Activated CD8-positive, alpha-beta memory T cell treated with anti-CD3 and anti-CD28 coated beads for 1 hour (primary cell): ENCODE measurements around the gene DDX49.
"Not testable (repeated sequence)": the region's sequence is repeated elsewhere in the genome, so short reads cannot be mapped to it uniquely, and the experiment has no call there.

Experiments
- DNase-seq, 2 donors: peaks; one replicate each; pipeline ENCODE4 v3.0.0-alpha.2; 2020; ENCODE audit warnings: low read depth in 1 of 2; ENCODE audit errors: extremely low read depth in 1 of 2

The DDX49 gene

DNA sequence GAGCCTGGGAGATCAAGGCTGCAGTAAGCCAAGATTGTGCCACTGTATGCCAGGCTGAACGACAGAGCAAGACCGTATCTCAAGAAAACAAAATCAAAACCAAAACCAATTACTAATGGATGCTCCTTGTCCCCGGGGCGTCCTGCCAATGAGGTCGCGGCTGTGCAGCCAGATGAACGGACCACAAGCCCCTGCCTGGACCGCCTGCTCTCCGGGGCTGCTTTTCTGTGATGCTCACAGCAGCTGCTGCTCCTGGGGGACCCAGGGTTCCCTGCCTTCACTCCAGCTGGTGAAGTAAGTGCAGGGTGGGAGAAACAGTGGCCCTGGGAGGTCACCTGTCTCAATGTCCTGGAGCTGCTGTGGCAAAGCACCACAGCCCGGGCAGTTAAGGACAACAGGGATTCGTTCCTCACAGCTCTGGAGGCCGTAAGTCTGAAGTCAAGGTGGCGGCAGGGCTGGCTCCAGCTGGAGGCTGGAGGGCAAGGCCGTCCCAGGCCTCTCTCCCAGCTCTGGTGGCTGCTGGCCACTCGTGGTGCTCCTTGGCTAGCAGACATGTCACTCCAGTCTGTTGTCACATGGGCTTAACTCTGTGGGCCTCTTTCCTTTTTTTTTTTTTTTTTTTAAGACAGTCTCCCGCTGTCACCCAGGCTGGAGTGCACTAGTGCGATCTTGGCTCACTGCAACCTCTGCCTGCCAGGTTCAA, 10.4 kb upstream of the DDX49 start:
- DNase-seq: no peak

DNA sequence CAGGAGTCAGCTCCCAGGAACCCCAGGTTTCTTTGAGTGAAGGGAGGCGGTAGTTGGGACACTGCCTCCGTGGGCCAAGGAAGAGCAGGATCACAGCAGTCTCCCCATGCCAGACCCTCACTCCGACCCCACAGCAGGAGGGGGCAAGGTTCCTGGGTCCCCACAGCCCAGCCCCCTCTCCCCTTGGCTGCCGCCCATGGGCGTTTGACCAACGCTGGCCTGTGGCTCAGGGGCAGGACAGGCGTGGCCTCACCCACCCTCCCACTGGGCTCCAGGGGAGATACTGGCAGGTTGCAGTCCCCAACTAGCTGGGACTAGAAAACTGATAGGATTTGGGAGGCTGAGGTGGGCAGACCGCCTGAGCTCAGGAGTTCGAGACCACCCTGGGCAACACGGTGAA, 9.5 kb upstream of the DDX49 start:
- no peak for DNase-seq

DNA sequence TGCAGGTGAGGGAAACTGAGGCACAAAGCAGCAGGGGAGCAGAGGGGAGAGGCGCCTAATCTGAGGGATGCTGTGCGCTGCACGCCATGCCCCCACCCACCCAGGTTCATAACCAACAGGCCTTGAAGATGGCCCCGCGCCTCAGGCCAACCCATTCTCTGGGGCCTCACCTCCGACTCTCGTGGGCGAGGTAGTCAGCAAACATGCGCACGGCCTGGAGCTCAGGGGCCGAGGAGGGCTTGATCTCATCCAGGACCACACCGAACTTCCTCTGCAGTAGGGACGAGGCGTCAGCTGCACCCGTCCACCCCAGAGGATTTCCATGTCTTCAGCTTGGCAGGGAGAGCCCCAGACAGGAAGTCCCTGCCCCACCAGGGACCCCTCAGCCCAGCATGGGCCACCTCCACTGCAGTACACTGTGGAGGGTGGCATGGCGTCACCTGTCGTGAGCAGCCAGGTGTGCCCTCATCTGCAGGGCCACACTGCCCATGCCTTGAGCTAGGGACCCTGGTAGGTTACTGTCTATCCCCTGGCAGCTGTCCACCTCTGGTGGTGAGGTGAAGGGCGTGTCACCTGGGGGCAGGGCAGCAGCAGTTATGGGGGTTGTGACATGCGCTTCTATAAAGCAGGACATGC, 8.6 kb upstream of the DDX49 start:
- no peak for DNase-seq

DNA sequence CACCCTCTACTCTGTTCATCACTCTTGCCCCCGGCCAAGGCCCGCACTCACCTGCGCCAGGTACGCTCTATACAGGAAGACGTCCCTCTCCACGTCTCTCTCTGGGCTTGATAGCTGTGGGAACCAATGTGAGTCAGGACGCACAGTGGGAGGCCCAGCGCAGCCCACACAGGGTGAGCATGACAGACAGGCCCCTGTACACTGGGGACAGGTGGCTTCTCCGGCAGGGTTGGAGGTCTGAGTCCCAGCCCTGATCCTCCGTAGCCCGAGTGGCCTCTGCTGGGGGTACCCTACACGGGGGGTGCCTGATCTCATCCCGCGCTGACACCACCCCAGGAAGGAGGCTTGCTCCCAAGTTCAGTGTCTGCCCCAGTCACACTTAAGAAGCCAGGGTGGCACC, 6.6 kb upstream of the DDX49 start:
- DNase-seq: no peak

DNA sequence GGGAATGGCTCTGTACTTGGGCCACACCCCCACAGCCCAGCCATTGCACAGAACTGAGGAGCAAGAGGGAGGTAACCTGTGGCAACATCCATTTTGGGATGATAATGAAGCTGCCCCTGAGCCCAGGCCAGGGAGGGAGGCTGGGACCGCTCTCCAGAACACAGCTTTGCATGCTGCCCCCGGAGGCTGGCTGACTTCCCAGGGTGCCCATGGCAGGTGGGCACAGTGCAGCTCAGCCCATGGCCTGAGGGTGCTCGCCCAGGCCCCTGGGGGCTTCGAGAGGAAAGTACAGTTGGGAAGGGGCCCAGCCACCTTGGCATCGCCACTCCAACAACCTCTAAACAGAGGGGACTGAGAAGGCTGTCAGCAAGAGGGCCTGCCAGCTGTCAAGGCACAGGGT, 6.0 kb upstream of the DDX49 start:
- no peak for DNase-seq

DNA sequence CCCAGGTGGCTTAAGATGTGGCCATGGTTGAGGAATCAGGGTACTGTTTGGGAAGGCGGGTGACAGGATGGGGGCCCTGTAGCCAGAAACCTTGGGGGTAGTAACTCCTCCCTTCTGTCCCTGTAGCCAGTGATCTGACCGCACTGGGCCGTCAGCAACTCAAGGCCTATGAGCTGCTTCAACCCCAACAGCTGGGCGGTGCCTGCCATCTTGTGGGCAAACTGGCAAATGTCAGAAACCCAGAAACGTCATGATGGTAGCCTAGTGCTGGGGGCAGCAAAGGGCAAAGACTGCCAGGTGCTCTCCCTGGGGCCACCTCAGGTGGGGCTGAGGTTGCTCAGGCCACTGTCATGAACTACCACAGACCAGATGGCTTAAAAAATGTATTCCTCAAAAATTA, 3.9 kb upstream of the DDX49 start:
- peak in 1 of 2 donors; percentile 12 for DNase-seq

DNA sequence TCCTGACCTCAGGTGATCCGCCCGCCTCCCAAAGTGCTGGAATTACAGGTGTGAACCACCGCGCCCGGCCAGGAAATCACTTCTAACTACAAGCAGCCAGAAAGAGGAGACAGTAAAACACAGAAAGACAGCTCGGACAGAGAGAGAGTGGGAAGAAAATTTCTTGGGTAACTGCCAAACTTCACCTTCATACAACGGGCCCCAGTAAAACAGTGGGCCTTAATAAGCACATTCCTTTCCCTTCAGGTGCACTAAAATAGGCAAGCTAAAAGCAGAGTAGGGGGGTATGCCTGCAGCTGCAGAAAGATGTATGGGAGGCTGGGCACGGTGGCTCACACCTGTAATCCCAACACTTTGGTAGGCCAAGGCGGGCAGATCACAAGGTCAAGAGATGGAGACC, 1.9 kb upstream of the DDX49 start:
- not testable (repeated sequence) for DNase-seq

DNA sequence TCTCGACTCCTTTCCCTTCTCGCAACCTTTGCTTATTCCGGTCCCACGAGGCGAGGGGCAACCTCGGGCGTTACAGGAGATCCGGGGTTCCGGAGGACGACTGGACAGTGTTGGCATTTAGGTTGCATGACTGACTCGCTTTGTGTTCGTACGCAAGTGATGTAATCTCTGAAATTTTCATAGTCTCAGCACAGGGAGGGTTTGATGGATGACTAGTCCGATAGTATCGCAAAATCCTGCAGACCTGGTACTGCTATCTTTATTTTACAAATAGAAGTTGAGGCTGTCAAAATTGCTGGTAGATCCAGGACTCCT, 342 bp downstream of the DDX49 start:
- no peak for DNase-seq

DNA sequence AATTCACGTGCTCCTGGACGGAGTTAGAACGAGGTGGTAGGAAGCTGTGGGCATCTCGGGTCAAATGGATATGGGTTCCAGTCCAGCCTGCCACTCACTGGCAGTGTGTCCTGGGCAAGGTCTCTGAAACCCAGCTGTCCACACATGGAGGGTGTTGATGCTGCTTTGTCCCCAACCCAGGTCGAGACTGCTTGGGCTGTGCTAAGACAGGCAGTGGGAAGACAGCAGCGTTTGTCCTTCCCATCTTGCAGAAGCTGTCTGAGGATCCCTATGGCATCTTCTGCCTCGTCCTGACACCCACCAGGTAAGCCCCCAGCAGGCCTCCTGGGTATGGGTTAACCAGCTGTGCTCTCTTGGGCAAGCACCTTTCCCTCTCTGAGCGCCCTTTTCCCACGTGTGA, 885 bp downstream of the DDX49 start:
- DNase-seq: no peak

DNA sequence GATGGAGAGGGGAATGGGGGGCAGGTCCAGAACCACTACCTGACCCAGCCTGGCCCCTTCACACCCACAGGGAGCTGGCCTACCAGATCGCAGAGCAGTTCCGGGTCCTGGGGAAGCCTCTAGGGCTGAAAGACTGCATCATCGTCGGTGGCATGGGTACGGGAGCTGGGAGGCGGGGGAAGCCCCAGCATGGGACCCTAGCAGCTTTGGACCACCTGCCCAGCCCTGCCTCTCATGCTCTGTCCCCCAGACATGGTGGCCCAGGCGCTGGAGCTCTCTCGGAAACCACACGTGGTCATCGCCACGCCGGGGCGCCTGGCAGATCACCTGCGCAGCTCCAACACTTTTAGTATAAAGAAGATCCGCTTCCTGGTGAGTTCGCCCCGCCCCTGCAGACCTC, 2.1 kb downstream of the DDX49 start:
- DNase-seq: no peak

DNA sequence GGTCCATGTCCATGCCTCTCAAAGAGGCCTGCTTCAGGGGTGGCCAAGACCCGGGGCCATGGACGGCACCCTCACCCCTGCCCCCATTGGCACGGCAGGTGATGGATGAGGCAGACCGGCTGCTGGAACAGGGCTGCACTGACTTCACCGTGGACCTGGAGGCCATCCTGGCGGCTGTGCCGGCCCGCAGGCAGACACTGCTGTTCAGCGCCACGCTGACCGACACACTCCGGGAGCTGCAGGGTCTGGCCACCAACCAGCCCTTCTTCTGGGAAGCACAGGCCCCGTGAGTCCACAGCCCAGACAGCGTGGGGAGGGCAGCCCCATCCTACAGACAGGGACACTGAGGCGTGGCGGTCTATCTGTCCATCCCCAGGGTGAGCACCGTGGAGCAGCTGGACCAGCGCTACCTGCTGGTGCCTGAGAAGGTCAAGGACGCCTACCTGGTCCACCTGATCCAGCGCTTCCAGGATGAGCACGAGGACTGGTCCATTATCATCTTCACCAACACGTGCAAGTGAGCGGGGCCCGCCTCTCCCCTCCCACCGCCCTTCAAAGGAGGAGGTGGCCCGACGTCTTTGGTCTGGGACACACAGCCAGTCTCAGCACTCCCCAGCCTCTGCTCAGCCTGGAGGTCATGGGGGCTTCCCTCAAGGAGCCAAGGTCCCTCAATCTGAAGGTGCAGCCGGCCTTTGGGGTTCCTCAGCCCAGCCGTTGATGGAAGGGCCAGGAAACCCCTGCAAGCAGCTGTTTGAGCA, 2.9 kb downstream of the DDX49 start:
- no peak for DNase-seq

DNA sequence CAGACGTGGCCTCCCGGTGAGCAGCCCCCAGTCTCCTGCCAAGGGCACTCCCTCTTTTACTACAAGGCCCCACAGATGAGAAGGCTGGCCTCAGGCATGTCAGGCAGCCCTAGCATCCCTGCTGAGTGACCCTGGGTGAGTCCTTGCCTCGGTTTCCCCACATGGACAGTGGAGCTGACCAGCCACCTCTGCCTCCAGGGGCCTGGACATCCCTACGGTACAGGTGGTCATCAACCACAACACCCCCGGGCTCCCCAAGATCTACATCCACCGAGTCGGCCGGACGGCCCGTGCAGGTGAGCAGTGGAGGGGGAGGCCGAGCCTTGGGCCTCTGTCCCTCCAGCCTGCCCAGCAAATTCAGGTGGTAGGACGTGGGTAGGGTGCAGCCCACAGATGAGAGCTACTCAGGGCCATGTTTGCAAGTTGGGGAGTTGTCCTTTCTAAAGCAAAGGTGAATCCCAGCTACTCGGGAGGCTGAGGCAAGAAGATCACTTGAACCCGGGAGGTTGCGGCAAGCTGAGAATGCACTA, 5.2 kb downstream of the DDX49 start:
- DNase-seq: no peak

DNA sequence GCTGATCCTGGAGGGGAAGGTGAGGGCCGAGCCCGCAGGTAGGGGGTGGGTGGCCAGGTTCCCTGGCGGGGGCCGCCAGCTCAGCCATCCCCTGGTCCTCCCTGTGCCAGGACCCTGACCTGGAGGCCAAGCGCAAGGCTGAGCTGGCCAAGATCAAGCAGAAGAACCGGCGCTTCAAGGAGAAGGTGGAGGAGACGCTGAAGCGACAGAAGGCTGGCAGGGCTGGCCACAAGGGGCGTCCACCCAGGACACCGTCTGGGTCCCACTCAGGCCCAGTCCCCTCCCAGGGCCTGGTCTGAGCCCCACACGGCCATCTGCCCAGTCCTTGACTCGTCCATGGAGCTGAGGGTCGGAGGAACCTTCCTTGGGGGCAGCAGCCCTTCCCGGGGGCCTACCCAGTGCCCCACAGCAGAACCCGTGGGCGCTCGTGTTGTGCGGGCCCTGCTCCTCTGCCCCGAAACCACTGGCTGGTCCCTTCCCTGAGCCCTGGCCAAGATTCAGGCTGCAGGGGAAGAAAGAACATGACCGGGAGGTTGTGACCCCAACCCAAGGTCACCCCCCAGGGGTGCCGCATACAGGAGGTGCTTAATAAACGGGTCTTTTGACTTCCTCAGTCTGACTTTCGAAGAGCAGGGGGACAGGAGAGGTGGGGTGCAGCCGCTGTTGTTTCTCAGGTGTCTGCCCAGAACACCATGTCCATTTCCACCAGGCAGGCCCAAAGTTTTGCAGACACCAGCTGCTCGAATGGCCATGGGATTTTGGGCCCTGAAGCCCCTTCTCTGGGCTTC, 8.7 kb downstream of the DDX49 start:
- DNase-seq: no peak

DNA sequence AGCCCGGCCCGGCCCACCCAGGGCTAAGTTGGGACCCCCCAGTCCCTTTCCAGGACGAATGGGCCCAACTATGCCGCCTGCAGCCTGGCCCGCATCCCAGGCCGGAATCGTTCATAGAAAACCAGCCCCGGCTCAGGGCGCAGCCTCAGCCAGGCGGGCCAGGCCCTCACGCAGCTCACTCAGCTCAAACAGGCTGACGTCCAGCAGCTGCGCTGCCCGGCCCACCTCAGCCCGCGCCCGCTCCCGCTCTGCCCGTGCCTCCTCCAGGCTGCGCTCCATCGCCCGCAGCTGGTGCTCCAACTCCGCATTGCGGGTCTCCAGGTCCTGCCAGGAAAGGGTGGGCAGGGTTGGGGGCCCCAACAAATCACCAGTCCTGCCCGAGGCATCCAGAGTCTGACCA, 9.8 kb downstream of the DDX49 start:
- DNase-seq: no peak

DNA sequence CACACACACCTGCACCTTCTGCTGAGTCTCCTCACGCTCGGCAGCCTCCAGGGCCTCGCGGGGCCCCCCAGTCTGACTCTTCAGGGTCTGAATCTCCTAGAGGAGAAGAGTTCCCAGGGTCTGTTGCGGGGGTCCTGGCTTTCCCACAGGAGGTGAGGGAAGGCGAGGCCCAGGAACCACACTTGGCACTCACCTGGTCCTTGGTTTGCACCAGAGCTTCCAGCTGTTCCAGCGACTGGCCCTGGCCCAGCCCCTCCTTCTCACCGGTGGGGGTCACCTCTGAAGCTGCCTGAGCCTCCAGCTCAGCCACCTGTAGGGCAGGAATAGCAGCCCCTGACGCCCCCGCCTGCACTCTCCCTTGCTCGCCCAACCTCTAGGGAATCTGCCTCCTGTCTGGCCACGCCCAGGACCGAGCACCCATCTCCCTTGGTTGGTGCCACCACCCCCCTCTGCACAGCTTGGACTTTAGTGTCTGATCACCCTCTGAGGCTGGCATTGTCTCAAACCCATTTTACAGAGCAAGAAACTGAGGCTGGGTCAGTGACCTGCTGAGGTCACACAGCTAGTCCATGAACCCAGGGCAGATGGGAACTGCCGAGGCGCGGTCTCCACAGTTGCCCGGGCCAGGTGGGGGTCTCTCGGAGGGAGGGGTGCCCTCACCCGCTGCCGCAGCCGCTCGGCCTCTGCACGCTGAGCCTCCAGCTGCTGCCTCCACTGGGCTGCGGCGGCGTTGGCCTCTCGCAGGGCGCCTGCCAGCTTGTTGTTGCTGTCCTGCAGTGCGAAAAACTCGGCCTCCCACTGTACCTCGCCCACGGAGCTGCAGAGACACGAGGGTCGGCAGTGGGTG, 12.0 kb downstream of the DDX49 start:
- DNase-seq: no peak

DNA sequence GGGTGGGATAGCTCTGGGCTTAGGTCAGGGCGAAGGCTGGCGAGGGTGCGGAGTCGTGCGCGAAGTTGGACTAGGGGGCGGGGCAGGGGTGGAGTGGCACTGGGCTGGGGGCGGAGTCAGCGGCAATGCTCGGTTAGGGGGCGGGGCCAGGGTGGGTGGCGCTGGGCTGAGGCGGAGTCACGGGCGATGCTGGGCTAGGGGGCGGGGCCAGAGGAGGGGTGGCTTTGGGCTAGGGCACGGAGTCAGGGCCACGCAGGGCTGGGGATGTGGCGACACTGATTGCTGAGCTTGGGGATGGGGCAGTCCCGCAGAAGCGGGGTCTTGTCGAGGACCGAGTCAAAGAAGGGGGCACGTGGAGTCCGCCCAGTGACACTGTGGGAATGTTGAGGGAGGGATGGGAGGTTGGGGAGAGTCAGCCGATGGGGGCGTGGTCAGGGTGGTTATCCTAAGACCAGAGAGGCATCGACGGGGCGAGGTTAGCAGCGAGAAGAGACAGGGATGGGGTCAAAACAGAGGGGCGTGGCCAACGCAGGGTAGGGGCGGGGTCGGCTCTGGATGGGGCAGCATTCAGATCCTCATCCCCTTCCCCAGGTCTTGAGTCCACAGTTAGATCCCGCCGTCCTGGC, 12.8 kb downstream of the DDX49 start:
- DNase-seq: peak; percentile 63 to 75

DNA sequence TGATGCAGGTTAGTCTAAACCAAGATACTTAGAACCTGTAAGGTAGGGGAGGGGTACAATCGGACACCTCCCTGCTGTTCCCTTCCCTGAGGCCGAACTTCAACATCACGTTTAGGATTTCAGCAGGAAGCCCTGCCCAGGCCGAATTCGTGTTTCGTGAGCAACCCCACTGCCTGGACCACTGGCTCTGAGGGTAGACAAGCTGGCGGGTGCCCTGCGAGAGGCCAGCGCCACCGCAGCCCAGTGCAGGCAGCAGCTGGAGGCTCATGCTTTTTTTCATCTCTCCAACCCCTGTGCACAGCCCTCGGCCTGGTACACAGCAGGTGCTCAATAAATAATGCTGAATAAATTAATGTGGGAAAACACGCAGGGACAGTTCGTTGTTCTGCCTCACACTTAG, 13.8 kb downstream of the DDX49 start:
- no peak for DNase-seq

DNA sequence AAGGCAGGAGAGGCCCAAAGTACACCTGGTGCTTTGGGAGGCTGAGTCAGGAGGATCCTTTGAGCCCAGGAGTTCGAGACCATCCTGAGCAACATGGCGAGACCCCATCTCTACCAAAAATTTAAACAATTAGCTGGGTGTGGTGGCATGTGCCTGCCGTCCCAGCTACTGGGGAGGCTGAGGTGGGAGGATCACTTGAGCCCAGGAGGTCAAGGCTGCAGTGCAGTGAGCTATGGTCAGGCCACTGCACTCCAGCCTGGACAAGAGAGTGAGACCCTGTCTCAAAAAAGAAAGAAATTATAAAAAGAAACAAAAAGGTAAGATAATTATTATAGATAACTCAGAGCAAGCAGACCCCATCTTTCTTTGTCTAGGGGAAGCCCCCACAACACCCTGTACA, 19.6 kb downstream of the DDX49 start:
- no peak for DNase-seq

DNA sequence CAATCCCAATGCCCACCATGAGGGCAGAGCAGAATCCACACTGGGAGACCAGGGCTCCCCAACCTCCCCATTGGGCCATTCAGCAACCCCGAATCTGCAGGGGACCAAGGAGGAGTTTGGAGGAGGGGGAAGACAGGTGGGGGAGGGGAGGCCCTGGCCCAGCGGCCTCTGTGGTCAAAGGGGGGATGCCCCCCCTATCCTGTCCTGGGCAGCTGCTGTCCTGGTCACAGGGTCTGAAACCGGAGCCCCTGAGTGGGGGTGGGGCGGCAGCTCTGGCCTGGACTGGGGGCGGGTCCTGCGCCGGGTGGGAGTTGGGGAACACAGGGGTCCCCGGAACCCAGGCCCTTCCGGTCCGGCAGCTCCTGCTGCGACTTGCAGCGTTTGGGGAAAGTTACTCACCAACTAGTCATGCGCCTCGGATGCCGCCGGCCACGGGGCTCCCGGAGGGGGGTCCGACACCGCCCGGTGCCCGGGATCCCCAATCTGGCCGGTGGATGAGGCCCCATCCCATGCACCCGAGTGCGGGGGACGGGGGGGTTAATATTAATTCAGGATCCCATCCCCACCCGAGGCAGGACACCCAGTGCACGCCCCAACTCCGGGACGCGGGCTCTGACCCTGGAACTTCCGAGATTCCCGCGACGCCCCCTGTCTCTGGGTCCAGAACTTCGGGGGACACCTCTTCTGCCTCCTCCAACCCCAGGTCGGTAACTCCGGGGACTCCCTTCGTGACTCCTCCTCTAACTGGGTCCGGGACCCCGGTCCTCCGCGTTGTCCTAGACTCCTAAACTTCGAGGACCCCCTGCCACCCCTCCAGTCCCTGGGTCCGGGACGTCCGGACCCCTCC, 20.6 kb downstream of the DDX49 start:
- no peak for DNase-seq
